Right atrium auricular region (tissue), 2 donors: ENCODE data around the gene TTC1. TPM values are rescaled to one million over a fixed set of nuclear protein-coding genes. Genes with fewer than 3 reads are reported as not detected.

Experiments
- DNase-seq: peaks from one replicate; pipeline ENCODE4 v3.0.0-alpha.2; 2019; ENCODE audit warnings: low spot score
- H3K27ac ChIP-seq, 2 donors: fragments of 200-600 bp; sonication (generic); 1 replicate in 1 of 2; 2 replicates in 1 of 2; pipeline ENCODE4 v1.5.1; 2016 to 2019
- H3K27me3 ChIP-seq, 2 donors: fragments of 200-600 bp; sonication (generic); one replicate each; pipeline versions ENCODE4 v1.5.1 to v1.6.0; 2017 to 2019
- H3K36me3 ChIP-seq: fragments of 200-600 bp; sonication (generic); one replicate; pipeline ENCODE4 v1.5.1; 2016
- H3K4me1 ChIP-seq, 2 donors: fragments of 200-600 bp; sonication (generic); one replicate each; pipeline versions ENCODE4 v1.5.1 to v1.6.0; 2017 to 2019
- H3K4me3 ChIP-seq, 2 donors: fragments of 200-600 bp; sonication (generic); 1 replicate in 1 of 2; 2 replicates in 1 of 2; pipeline ENCODE4 v1.5.1; 2017 to 2019; ENCODE audit warnings: mild to moderate bottlenecking in 1 of 2, moderate library complexity in 1 of 2
- H3K9me3 ChIP-seq, 2 donors: fragments of 200-600 bp; sonication (generic); one replicate each; pipeline ENCODE4 v1.5.1; 2019
- total RNA-seq, 2 donors: library from RNA; depleted of rRNA; stranded (reverse); fragments of >200 nt; gene quantifications; one replicate each; pipeline ENCODE4 v1.1.0, GENCODE V29; 2016
- TF ChIP-seq, protein P1 (sequence below), 2 donors: fragments of 200-600 bp; sonication (generic); IDR thresholded peaks; one replicate each; pipeline ENCODE4 v1.5.1; 2019; ENCODE audit warnings: antibody characterized with exemption in 2 of 2

The TTC1 gene
- total RNA-seq, 2 donors from 2014 or later = 51.2 to 77.0 TPM

DNA sequence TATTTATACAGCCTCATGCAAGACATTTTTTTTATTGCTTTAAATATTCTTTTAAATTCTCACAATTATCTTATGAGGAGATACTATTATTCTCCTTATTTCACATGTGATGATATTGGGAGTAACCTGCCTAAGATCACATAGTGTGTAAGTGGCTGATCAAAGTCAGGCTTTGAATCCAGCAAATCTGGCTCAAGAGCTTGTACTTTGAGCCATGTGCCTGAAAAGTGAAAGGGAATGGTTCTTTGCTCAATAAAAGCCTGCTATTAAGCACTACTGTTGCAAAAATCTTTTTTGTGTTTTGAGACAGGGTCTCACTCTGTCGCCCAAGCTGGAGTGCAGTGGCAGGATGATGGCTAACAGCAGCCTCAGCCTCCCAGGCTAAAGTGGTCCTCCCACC lies 75.2 kb downstream of the TTC1 start:
- no peak for DNase-seq
- Histone ChIP-seq H3K36me3 (peaks cover 2% of the 10 kb centered on the region), H3K9me3 (no peaks in the 10 kb centered on the region), H3K27me3 (no peaks in the 10 kb centered on the region), H3K27ac (no peak overlapping the region), H3K4me1 (peaks cover 0 to 14% of the 10 kb centered on the region in 2 donors), H3K4me3 (no peak overlapping the region)
- TF ChIP-seq, protein P1, sequence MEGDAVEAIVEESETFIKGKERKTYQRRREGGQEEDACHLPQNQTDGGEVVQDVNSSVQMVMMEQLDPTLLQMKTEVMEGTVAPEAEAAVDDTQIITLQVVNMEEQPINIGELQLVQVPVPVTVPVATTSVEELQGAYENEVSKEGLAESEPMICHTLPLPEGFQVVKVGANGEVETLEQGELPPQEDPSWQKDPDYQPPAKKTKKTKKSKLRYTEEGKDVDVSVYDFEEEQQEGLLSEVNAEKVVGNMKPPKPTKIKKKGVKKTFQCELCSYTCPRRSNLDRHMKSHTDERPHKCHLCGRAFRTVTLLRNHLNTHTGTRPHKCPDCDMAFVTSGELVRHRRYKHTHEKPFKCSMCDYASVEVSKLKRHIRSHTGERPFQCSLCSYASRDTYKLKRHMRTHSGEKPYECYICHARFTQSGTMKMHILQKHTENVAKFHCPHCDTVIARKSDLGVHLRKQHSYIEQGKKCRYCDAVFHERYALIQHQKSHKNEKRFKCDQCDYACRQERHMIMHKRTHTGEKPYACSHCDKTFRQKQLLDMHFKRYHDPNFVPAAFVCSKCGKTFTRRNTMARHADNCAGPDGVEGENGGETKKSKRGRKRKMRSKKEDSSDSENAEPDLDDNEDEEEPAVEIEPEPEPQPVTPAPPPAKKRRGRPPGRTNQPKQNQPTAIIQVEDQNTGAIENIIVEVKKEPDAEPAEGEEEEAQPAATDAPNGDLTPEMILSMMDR (IDR thresholded peaks at IDR 0.05) = no peak

DNA sequence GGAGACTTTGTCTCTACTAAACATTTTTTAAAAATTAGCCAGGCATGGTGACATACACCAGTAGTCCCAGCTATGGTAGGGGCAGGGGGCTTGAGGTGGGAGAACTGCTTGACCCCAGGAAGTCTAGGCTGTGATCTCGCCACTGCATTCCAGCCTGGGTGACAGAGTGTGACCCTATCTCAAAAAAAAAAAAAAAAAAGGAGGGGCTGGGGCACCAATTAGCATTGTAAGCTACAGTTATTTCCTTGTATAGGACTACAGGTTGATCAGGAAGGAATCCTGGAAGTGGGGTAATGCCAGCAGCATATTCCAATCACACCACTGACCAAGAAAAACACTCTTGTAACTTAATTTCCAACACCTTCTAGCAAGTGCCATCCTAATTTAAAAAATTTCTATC lies 78.3 kb downstream of the TTC1 start:
- Histone ChIP-seq H3K36me3 (peaks cover 8% of the 10 kb centered on the region), H3K4me1 (peaks cover 0 to 14% of the 10 kb centered on the region in 2 donors), H3K9me3 (no peaks in the 10 kb centered on the region), H3K27me3 (no peaks in the 10 kb centered on the region), H3K4me3 (no peak overlapping the region), H3K27ac (no peak overlapping the region)
- TF ChIP-seq, protein P1 (IDR thresholded peaks at IDR 0.05) = no peak
- no peak for DNase-seq

DNA sequence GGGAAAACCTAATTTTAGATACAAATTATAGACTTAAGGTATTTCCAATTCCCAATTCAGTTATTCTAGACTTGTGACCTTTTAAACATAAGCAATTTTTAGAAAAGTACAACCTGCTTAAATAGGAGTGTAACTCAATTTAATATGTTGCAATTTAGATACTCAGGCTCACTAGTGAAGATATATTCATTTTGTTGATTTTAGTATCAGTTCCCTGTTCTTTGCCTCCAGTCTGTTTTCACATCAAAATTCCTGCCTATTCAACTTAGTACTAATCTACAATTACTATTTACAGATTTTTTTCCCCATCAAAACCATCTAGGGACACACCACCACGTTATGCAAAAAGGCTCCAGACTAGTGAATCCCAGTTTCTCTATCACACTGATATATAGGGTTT lies 79.9 kb downstream of the TTC1 start:
- Histone ChIP-seq H3K36me3 (peaks cover 24% of the 10 kb centered on the region), H3K9me3 (no peaks in the 10 kb centered on the region), H3K4me1 (peaks cover 0 to under 1% of the 10 kb centered on the region in 2 donors), H3K27ac (no peak overlapping the region), H3K27me3 (no peaks in the 10 kb centered on the region), H3K4me3 (no peak overlapping the region)
- TF ChIP-seq, protein P1 (IDR thresholded peaks at IDR 0.05) = no peak
- DNase-seq = no peak

DNA sequence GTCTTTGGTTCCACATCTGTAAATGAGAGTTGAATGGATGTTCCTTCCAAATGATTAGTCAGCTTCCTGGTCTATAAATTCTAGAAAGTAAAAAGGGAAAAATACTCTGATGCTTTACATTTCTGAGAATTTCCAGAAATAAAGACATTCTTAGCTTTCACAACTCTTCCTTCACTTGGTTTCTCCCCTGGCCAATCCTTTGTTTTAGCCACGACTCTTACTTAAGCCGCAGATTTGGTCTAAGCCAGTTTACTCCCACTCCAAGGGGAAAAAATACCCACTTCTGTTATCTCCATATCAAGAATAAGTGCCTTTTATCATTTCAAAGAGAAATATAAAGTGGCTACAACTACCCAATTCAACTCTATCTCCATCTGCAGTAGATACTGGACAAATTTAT lies 80.6 kb downstream of the TTC1 start:
- Histone ChIP-seq H3K27me3 (no peaks in the 10 kb centered on the region), H3K27ac (no peak overlapping the region), H3K9me3 (no peaks in the 10 kb centered on the region), H3K4me1 (no peaks in the 10 kb centered on the region), H3K4me3 (no peak overlapping the region), H3K36me3 (peaks cover 24% of the 10 kb centered on the region)
- TF ChIP-seq, protein P1 (IDR thresholded peaks at IDR 0.05) = no peak
- no peak for DNase-seq

DNA sequence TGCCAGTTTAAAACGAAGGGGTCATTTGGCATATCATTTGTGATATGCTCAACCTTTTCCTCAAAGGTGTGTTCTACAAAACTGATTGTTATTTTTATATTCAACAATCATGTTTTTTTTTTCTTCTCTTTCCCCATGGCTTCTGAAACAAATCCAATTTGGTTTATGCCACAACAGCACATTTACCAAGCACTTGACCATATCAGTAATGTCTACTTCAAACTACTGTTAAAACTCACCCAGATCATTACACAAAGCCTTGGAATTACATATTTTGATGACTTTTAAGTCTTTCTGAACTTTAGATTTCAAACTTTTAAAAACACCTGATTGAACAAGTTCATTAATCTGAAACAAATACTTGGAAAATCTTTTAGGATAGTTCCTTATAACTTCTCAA lies 81.1 kb downstream of the TTC1 start:
- H3K27ac ChIP-seq = no peak overlapping the region
- TF ChIP-seq, protein P1 (IDR thresholded peaks at IDR 0.05) = no peak
- no peak overlapping the region for H3K4me3 ChIP-seq
- H3K9me3 ChIP-seq = no peaks in the 10 kb centered on the region
- peaks cover 24% of the 10 kb centered on the region for H3K36me3 ChIP-seq
- no peak for DNase-seq
- H3K4me1 ChIP-seq = no peaks in the 10 kb centered on the region
- H3K27me3 ChIP-seq = no peaks in the 10 kb centered on the region

DNA sequence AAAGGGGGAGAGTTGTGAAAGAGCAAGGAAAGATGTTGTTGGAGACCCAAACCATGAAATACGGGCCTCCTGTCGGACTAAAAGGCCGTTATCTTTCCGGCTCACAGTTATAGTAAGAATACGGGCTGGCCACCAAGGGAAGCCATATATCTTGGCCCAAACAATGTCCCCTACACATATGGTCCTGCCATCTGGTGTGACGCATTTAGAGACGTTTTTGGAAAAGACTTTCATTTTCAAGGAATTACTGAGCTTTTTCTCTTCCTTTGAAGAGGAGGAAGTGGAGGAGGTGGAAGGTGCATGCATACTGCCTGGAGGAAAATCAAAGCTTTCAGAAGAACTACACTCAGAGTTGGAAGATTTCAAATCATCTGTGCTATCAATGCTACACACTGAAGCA lies 83.6 kb downstream of the TTC1 start:
- DNase-seq = no peak
- Histone ChIP-seq H3K36me3 (peaks cover 24% of the 10 kb centered on the region), H3K9me3 (no peaks in the 10 kb centered on the region), H3K27ac (no peak overlapping the region), H3K27me3 (no peaks in the 10 kb centered on the region), H3K4me1 (no peaks in the 10 kb centered on the region), H3K4me3 (no peak overlapping the region)
- TF ChIP-seq, protein P1 (IDR thresholded peaks at IDR 0.05) = no peak
